Stomach smooth muscle (tissue), 2 donors: ENCODE results near the gene KIF1A.

ENCODE experiments used
- H3K27ac ChIP-seq: one replicate; pipeline ENCODE4 v1.7.0; 2013; ENCODE audit warnings: mild to moderate bottlenecking, low read length, inconsistent platforms
- H3K27me3 ChIP-seq, 2 donors: one replicate each; pipeline ENCODE4 v1.7.0; 2013; ENCODE audit warnings: low read length in 2 of 2; ENCODE audit not compliant: insufficient read depth in 2 of 2, control insufficient read depth in 1 of 2
- H3K36me3 ChIP-seq, 2 donors: one replicate each; pipeline ENCODE4 v1.7.0; 2013; ENCODE audit warnings: low read length in 2 of 2; ENCODE audit not compliant: control insufficient read depth in 2 of 2, insufficient read depth in 2 of 2
- H3K4me1 ChIP-seq: one replicate; pipeline ENCODE4 v1.7.0; 2013; ENCODE audit warnings: low read length; ENCODE audit not compliant: control insufficient read depth, insufficient read depth
- H3K4me3 ChIP-seq, 2 donors: one replicate each; pipeline ENCODE4 v1.7.0; 2013; ENCODE audit warnings: low read length in 2 of 2
- H3K9ac ChIP-seq, 2 donors: one replicate each; pipeline ENCODE4 v1.7.0; 2013; ENCODE audit warnings: low read length in 2 of 2, mild to moderate bottlenecking in 1 of 2
- H3K9me3 ChIP-seq, 2 donors: one replicate each; pipeline ENCODE4 v1.7.0; 2013; ENCODE audit warnings: low read length in 2 of 2; ENCODE audit not compliant: control insufficient read depth in 2 of 2
- donor health status: healthy.
- donor health status: Pancreatic carcinoma.

Gene KIF1A

DNA sequence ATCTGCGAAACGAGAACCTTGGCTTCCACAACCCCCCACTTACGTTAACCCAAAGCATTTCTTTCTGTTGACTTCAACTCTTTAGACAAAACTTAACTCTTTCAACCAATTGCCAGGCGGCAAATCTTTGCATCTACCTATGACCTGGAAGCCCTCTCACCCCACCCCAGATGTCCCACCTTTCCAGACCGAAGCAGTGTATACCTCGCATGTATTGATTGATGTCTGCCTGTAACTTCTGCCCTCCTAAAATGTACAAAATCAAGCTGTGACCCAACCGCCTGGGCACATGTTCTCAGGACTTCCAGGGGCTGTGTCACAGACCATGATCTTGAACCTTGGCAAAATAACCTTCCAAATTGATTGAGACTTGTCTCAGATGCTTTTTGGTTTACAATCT is 149.6 kb downstream of the KIF1A start:
- Histone ChIP-seq H3K9ac (no peak overlapping the region), H3K27ac (no peak overlapping the region), H3K4me1 (no peaks in the 10 kb centered on the region), H3K27me3 (peaks cover 5 to 10% of the 10 kb centered on the region in 2 donors), H3K4me3 (no peak overlapping the region), H3K36me3 (no peaks in the 10 kb centered on the region), H3K9me3 (no peaks in the 10 kb centered on the region)

GRCh38 chr2:240664622-240665021 is 155.4 kb downstream of the KIF1A start:
- Histone ChIP-seq H3K9me3 (peaks cover 3 to 10% of the 10 kb centered on the region in 2 donors), H3K4me3 (no peak overlapping the region), H3K36me3 (no peaks in the 10 kb centered on the region), H3K27me3 (peaks cover 0 to 9% of the 10 kb centered on the region in 2 donors), H3K9ac (no peak overlapping the region), H3K4me1 (no peaks in the 10 kb centered on the region), H3K27ac (no peak overlapping the region)
